ENCODE measurements around the gene EXOSC9. TPM values are rescaled to one million over a fixed set of nuclear protein-coding genes. Genes with fewer than 3 reads are reported as not detected.

The EXOSC9 gene
- total RNA-seq, 2 experiments from 2014 or later, result 58.4 to 66.0 TPM

DNA sequence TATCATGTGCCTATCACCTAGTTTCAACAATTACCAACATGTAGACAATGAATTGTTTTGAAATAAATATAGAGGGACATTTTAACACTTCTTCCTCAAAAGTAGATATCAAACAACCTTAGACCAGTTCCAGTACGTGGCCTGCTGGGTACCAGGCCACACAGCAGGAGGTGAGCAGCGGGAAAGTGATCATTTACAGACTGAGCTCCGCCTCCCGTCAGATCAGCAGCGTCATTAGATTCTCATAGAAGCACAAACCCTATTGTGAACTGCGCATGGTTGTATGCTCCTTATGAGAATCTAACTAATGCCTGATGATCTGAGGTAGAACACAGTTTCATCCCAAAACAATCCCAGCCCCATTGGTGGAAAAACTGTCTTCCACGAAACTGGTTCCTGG, 62.7 kb downstream of the EXOSC9 start:
- Histone ChIP-seq H3K9me2 (ENCODE audit: insufficient read depth, low read length) (no peaks in the 10 kb centered on the region), H3K27ac (ENCODE audit: low read depth, low read length, poor library complexity, severe bottlenecking) (no peak overlapping the region), H3K36me3 (ENCODE audit: insufficient read depth, low read length) (peaks cover 61% of the 10 kb centered on the region), H3K4me2 (ENCODE audit: low read length) (no peak overlapping the region), H3K9me3 (ENCODE audit: low read length) (no peaks in the 10 kb centered on the region), H3K79me2 (ENCODE audit: insufficient read depth, low read depth, low read length) (peaks cover 3% of the 10 kb centered on the region; the same call in 1 of the 2 replicates), H3K4me3 (ENCODE audit: low read depth, low read length, poor library complexity, severe bottlenecking) (no peak overlapping the region), H3K4me1 (ENCODE audit: insufficient read depth, low read length, poor library complexity, severe bottlenecking) (peaks cover 2% of the 10 kb centered on the region), H2AFZ (ENCODE audit: low read length) (no peak overlapping the region), H4K20me1 (ENCODE audit: insufficient read depth, low read length) (no peaks in the 10 kb centered on the region)
- DNase-seq (ENCODE audit: low spot score), result no peak
- no TSS peak for BruUV-seq (replicated peaks)
- TF ChIP-seq EZH2phosphoT487 (IDR thresholded peaks at IDR 0.05; ENCODE audit: borderline replicate concordance, low read depth, low read length) (no peak), CTCF (conservative IDR thresholded peaks at IDR 0.05; ENCODE audit: low read length) (no peak)
- ChIA-PET CTCF (ENCODE audit: unreplicated experiment) (no interaction called here), POLR2A (interaction anchor here (0.7 kb wide), 1 partner anchor 1090 kb away, joined by 4 read pairs; no protein-coding TSS in a partner anchor)
- intact Hi-C loops (cut with micrococcal nuclease; ENCODE audit: unreplicated experiment), result no loop called here

Other genes with a start within 250 kb of the EXOSC9 start
- gene ANXA5, start 104.3 kb upstream of the EXOSC9 start, total RNA-seq (2014; rRNA removed; shearing (Covaris generic)), result 28.9 and 38.3 TPM in 2 replicates
- 39.2 and 40.1 TPM in 2 replicates for gene ANXA5, start 104.3 kb upstream of the EXOSC9 start, total RNA-seq (2022)
- not detected in 2 replicates for gene SMIM43, start 36.2 kb upstream of the EXOSC9 start, total RNA-seq (2014; rRNA removed; shearing (Covaris generic))
- not detected in 2 replicates for gene SMIM43, start 36.2 kb upstream of the EXOSC9 start, total RNA-seq (2022)
- 150 and 162 TPM in 2 replicates for gene CCNA2, start 22.6 kb downstream of the EXOSC9 start, total RNA-seq (2014; rRNA removed; shearing (Covaris generic))
- 149 and 154 TPM in 2 replicates for gene CCNA2, start 22.6 kb downstream of the EXOSC9 start, total RNA-seq (2022)
- 10.7 and 13.2 TPM in 2 replicates for gene BBS7, start 69.2 kb downstream of the EXOSC9 start, total RNA-seq (2014; rRNA removed; shearing (Covaris generic))
- gene BBS7, start 69.2 kb downstream of the EXOSC9 start, total RNA-seq (2022), result 21.1 and 25.8 TPM in 2 replicates
- gene TRPC3, start 150.7 kb downstream of the EXOSC9 start, total RNA-seq (2014; rRNA removed; shearing (Covaris generic)), result 0.50 TPM in 1 of 2 replicates, not detected in the other
- gene TRPC3, start 150.7 kb downstream of the EXOSC9 start, total RNA-seq (2022), result not detected in 2 replicates

All from OCI-LY7 (cell line).